ACC112 (cell line): Measurements from ENCODE around the gene YWHAQ.

Experiments
- H2AFZ ChIP-seq: fragments of 200-600 bp; sonication (generic); one replicate; pipeline ENCODE4 v1.6.0; 2017; ENCODE audit warnings: antibody characterized with exemption, low read length; ENCODE audit not compliant: unreplicated experiment
- H3K27ac ChIP-seq: fragments of 200-600 bp; sonication (generic); 2 replicates; pipeline ENCODE4 v1.5.1; 2014; ENCODE audit warnings: low read depth, mild to moderate bottlenecking, antibody characterized with exemption, low read length, moderate library complexity
- H3K27me3 ChIP-seq: fragments of 200-600 bp; sonication (generic); 2 replicates; pipeline ENCODE4 v1.6.1; 2014; ENCODE audit warnings: mild to moderate bottlenecking, antibody characterized with exemption, low read length, moderate library complexity, mixed read lengths; ENCODE audit not compliant: insufficient read depth
- H3K36me3 ChIP-seq: fragments of 200-600 bp; sonication (generic); 2 replicates; pipeline ENCODE4 v1.6.1; 2016; ENCODE audit warnings: mild to moderate bottlenecking, antibody characterized with exemption, low read length, moderate library complexity, mixed read lengths; ENCODE audit not compliant: insufficient read depth
- H3K4me1 ChIP-seq: fragments of 200-600 bp; sonication (generic); one replicate; pipeline ENCODE4 v1.6.1; 2016; ENCODE audit warnings: low read length, mixed read lengths; ENCODE audit not compliant: insufficient read depth, unreplicated experiment, control insufficient read depth
- H3K4me3 ChIP-seq: fragments of 200-600 bp; sonication (generic); 2 replicates; pipeline ENCODE4 v1.5.1; 2014; ENCODE audit warnings: mild to moderate bottlenecking, low read depth, low read length
- H3K79me2 ChIP-seq: fragments of 200-600 bp; sonication (generic); one replicate; pipeline ENCODE4 v1.6.0; 2016; ENCODE audit warnings: low read length; ENCODE audit not compliant: control insufficient read depth, unreplicated experiment, insufficient read depth

YWHAQ gene

GRCh38 chr2:9655441-9656269 lies 24.9 kb upstream of the YWHAQ start:
- H2AFZ ChIP-seq = no peak overlapping the region
- peak overlapping the region; percentile 11; the same call in 1 of the 2 replicates for H3K4me3 ChIP-seq

GRCh38 chr2:9654452-9655100 lies 23.8 kb upstream of the YWHAQ start:
- Histone ChIP-seq H2AFZ (no peak overlapping the region), H3K79me2 (no peaks in the 10 kb centered on the region), H3K4me3 (no peak overlapping the region), H3K27ac (no peak overlapping the region), H3K36me3 (no peaks in the 10 kb centered on the region), H3K4me1 (peaks cover 34% of the 10 kb centered on the region), H3K27me3 (no peaks in the 10 kb centered on the region)

More at GRCh38 chr2:9655441-9656269, 24.9 kb upstream of the YWHAQ start:
- peaks cover 34% of the 10 kb centered on the region for H3K4me1 ChIP-seq
- H3K27ac ChIP-seq = peak overlapping the region; percentile 81
- H3K27me3 ChIP-seq = no peaks in the 10 kb centered on the region
- H3K79me2 ChIP-seq = no peaks in the 10 kb centered on the region
- no peaks in the 10 kb centered on the region for H3K36me3 ChIP-seq

- Histone ChIP-seq H3K4me1 (peaks cover 34% of the 10 kb centered on the region), H3K4me3 (no peak overlapping the region), H3K79me2 (no peaks in the 10 kb centered on the region), H3K27ac (no peak overlapping the region), H3K27me3 (no peaks in the 10 kb centered on the region), H3K36me3 (no peaks in the 10 kb centered on the region), H2AFZ (no peak overlapping the region)
These were observed 22.9 kb upstream of the YWHAQ start for GRCh38 chr2:9653485-9654271.

GRCh38 chr2:9652898-9653479 lies 22.2 kb upstream of the YWHAQ start:
- H3K4me1 ChIP-seq = peaks cover 34% of the 10 kb centered on the region
- no peak overlapping the region for H2AFZ ChIP-seq
- H3K79me2 ChIP-seq = no peaks in the 10 kb centered on the region
- no peak overlapping the region for H3K27ac ChIP-seq
- no peaks in the 10 kb centered on the region for H3K36me3 ChIP-seq
- H3K4me3 ChIP-seq = no peak overlapping the region
- no peaks in the 10 kb centered on the region for H3K27me3 ChIP-seq

- Histone ChIP-seq H3K4me1 (peaks cover 31% of the 10 kb centered on the region), H2AFZ (no peak overlapping the region), H3K79me2 (no peaks in the 10 kb centered on the region), H3K4me3 (no peak overlapping the region), H3K36me3 (no peaks in the 10 kb centered on the region), H3K27ac (no peak overlapping the region), H3K27me3 (no peaks in the 10 kb centered on the region)
These were observed 21.5 kb upstream of the YWHAQ start for GRCh38 chr2:9652267-9652666.

- no peaks in the 10 kb centered on the region for H3K36me3 ChIP-seq
- no peak overlapping the region for H3K27ac ChIP-seq
- peaks cover 11% of the 10 kb centered on the region for H3K4me1 ChIP-seq
- H3K27me3 ChIP-seq = no peaks in the 10 kb centered on the region
- H3K4me3 ChIP-seq = no peak overlapping the region
- no peaks in the 10 kb centered on the region for H3K79me2 ChIP-seq
- no peak overlapping the region for H2AFZ ChIP-seq
These were observed 19.5 kb upstream of the YWHAQ start for GRCh38 chr2:9650119-9650821.

- H3K4me1 ChIP-seq = peaks cover 4% of the 10 kb centered on the region
- no peaks in the 10 kb centered on the region for H3K79me2 ChIP-seq
- no peak overlapping the region for H2AFZ ChIP-seq
- no peak overlapping the region for H3K4me3 ChIP-seq
- H3K27ac ChIP-seq = no peak overlapping the region
- H3K36me3 ChIP-seq = no peaks in the 10 kb centered on the region
- no peaks in the 10 kb centered on the region for H3K27me3 ChIP-seq
These were observed 18.5 kb upstream of the YWHAQ start for GRCh38 chr2:9649261-9649660.

- no peaks in the 10 kb centered on the region for H3K79me2 ChIP-seq
- H3K27me3 ChIP-seq = no peaks in the 10 kb centered on the region
- H3K4me1 ChIP-seq = no peaks in the 10 kb centered on the region
- H3K36me3 ChIP-seq = no peaks in the 10 kb centered on the region
- no peak overlapping the region for H2AFZ ChIP-seq
- H3K27ac ChIP-seq = no peak overlapping the region
- H3K4me3 ChIP-seq = no peak overlapping the region
These were observed 18.0 kb upstream of the YWHAQ start for GRCh38 chr2:9648821-9649220.

GRCh38 chr2:9647884-9648283 lies 17.1 kb upstream of the YWHAQ start:
- Histone ChIP-seq H3K79me2 (no peaks in the 10 kb centered on the region), H3K4me1 (no peaks in the 10 kb centered on the region), H3K4me3 (no peak overlapping the region), H3K27me3 (no peaks in the 10 kb centered on the region), H3K27ac (no peak overlapping the region), H2AFZ (no peak overlapping the region), H3K36me3 (no peaks in the 10 kb centered on the region)
